Activated T-cell treated with anti-CD3 and anti-CD28 coated beads for 1 hour (primary cell): Measurements from ENCODE around the gene GBA2.
A peak's percentile ranks its signal among the peaks of the same experiment; 100 is the strongest.

Experiments used
- DNase-seq: peaks from one replicate; pipeline ENCODE4 v3.0.0-alpha.2; 2020; ENCODE audit warnings: low read depth

GBA2 gene

GRCh38 chr9:35690614-35691333 is 58.3 kb downstream of the GBA2 start:
- DNase-seq = peak; percentile 7

DNA sequence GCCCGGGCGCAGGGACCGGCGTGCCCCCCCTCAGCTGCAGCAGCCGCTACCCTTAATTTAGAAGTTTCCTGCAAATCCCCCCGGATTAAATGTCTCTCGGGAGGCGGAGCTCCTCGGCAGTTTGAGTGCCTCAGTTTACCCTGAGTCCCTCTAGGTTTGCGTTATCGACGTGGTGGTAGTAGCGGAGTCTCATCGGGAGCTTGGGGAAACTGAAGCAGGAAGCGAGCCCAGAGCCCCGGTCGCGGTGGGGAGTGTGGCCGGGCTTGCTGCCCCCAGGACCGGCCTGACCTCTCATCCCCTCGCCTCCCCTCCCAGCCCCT is 58.8 kb downstream of the GBA2 start:
- DNase-seq = no peak

- no peak for DNase-seq
Measured at GRCh38 chr9:35689542-35690293, 59.3 kb downstream of the GBA2 start, which contains the start of gene TPM2. TPM2 (minus strand) TSS chr9:35689925; CDS start chr9:35689817, 108 bp downstream.

DNA sequence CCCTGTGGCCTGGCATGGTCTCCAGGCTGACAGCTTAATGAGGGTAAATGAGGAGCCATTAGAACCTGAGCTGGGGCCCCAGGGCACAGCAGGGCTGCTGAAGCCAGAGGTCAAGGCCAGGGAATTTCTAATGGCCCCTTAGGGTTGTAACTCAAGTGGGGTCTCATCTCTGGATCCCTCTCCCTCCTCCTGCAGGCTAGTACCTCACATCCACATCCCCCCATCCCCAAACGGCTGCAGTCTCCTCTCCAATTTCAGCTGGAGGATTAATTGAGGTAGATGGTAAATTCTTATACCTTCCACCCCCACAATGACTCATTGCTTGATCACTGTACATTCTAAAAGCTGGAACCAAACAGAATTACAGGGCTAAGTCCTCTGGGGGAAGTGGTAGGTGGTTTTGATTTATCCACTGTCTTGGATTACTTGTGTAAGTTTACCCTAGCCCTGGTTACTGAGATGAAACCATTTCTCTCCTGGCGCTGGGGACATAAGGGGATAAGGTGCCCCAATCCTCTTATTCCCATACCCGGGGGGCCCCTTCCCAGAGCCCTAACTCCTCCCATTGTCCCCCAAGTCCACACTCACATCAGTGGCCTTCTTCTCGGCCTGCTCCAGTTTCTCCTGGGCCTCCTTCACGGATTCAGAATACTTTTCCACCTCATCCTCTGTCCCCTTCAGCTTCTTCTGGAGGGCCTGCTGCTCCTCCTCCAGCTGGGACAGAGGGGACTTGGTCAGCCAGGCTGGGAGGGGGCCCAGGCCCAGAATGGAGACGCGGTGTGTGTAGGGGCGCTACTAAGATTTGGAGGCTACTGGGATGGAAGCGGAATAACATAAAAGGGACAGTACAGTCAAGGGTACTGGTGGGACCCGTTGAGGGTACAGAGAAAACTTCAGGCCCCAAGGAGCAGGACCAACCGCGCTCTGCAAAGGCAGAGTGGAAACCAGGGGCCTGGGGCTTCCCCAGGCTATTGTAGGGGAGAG is 60.2 kb downstream of the GBA2 start:
- DNase-seq = no peak

- no peak for DNase-seq
Measured at GRCh38 chr9:35687972-35688557, 61.0 kb downstream of the GBA2 start.

- DNase-seq = no peak
Measured at GRCh38 chr9:35687306-35687705, 61.7 kb downstream of the GBA2 start.
